GM19468 (cell line): ENCODE data around the gene MBP.

Experiments
- ATAC-seq: cut with Tn5 transposase; IDR thresholded peaks from one replicate; pipeline ENCODE4 v1.9.1; 2021; ENCODE audit warnings: mild to moderate bottlenecking, moderate library complexity, moderate number of reproducible peaks; ENCODE audit not compliant: unreplicated experiment; ENCODE audit errors: extremely low read depth

The MBP gene

DNA sequence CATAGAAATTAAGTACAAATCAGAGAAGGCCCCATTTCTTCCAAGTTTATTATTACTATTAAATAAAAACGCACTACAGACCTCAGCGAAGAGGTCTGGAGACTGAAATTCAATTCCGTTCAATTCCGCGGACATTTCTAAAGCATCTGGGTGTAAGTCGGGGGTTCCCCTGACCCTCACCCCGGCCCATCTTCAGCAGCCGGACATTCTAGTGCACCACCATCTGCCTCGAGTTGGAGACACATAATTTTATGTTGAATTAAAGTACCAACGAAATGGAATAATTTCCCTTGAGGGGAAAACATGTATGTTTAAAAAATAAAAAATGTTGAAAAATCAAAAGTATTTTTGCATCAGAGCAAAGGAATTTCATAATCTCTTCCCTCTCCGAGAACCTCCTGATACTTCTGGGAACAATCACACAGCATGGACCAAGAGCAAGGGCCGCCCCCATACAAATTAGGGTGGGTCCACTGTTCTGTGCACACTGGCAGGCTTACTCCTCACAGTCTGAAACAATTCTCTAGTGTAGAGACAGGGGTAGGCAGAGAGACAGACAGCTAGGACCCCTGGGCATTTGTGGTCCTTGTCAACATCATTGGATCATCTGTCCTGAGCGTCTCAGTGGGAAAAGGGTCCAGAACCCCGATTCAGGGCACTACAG, 29.3 kb downstream of the MBP start:
- ATAC-seq = no peak

- ATAC-seq = peak; percentile 77
Observed at GRCh38 chr18:77102259-77103040, 30.1 kb downstream of the MBP start.

DNA sequence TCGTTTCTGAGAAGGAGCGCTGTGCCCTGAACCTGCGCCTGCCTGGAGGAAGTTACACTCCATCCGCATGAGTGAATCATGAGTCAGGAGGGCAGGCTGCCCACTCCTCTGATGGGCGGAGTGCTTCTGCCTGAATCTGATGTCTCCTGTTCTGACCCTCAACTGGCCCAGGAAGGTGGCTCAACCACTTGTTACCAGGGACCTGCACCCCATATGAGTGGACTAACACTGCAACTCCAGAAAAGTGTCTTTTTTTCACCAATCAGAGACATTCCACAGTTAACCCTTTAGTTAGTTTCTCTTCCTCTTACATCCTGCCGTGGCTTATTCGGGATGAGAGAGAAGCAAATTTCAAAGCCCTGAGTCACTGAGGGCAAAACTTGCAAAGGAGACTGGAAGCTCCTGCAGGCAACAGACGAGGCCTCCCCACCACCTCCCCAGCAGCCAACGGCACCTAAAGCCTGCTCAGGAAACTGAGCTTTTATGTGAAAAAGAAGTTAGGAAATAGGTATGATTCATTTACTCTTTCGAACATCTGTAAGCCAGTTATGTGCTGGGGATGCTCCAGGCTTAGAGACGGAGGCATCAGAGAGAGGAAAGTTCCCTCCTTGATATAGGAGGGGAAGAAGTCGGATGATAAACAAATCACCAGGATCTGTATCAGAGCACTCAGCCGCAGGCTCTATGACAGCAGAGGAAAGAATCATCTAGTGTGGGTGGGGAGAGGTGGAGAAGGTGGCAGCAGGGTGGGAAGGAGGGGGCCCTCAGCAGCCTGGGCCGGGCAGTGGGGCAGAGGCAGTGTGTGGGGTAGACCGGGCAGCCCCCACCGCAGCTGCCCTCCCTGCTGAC, 30.9 kb downstream of the MBP start:
- no peak for ATAC-seq

DNA sequence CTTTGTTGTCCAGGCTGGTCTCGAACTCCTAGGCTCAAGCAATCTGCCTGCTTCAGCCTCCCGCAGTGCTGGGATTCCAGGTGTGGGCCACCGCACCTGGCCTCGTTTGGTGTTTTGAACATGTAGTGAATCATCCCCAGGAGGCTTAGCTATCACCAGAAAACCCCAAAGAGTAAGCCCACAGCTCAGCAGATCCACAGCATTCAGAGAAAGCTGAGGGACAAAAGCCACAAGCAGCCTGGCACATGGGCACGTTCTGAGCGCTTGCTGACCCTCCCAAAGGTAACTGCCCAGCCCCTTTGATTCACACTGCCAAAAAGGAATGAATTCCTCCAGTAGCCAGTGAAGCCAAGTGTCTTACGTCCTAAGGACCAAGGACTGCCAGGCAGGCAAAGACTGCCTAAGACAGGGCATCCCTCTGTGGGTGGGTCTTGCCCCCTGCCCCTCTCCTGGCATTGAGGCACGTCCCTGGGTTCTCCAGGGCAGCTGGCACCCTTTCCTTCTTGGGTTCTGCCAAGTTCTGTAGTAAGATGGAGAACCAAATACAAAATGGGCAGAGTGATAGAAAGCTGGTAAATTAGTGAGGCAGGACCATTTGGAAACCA, 31.7 kb downstream of the MBP start:
- no peak for ATAC-seq

DNA sequence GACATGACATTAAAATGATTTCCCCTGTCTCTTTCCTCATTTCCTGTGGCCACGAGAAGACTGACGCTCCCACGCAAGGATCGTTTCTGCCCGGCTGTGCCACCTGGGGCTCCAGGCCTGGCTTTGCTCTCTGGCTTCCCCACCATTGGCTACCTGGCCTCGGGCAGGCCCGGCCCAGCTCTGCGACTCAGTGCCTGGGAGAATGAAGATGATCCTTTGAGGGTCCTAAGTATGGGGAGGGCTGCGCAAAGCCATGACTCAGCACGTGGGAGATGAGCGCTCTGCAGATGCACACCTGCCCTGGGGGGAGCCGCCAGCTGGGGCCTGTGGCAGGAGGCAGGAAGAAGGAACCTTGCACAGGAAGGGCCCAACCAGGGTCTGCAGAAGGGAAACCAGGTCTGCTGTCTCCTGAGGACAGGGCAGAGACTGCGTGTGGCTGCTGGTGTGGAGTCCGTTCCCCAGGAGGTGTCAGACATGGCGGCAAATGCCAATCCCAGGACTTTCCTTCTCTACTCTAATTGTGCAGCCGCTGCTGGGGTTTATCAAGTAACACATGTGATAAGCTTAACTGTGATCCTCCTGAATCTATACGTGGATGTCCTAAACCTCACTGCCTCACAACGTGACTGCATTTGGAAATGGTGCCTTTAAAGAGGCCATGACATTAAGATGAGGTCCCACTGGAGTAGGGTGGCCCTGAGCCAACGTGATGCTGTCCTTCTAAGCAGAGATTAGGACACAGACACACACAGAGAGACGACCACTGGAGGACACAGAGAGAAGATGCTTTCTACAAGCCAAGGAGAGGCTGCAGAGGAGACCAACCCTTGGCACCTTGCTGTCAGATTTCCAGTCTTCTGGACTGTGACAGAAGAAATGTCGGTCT, 32.9 kb downstream of the MBP start:
- ATAC-seq = no peak

GRCh38 chr18:77098538-77099174, 33.9 kb downstream of the MBP start:
- ATAC-seq = no peak

- no peak for ATAC-seq
Observed at GRCh38 chr18:77098029-77098428, 34.6 kb downstream of the MBP start.

GRCh38 chr18:77096936-77097886, 35.4 kb downstream of the MBP start:
- ATAC-seq = no peak

GRCh38 chr18:77095391-77096371, 36.9 kb downstream of the MBP start:
- ATAC-seq = no peak

DNA sequence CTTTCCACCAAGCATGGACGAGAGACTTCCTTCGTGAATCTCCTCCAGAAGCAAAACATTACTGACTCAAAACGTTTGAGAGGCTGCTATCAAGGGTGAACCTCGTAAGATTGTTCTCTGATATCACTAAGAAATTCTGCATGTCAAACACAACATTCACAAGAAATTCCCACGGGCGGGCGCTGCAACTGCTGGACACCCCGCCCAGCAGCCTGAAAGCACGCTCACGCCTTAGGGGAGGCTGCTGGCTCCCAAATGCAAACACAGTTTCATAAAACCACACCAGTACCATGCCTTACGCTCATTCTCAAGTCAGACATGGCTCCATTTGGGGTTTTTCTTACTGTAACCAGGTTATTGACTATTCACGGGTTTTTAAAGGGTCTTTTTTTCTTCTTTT, 39.0 kb downstream of the MBP start:
- no peak for ATAC-seq

- no peak for ATAC-seq
Observed at GRCh38 chr18:77093067-77093430, 39.5 kb downstream of the MBP start.

DNA sequence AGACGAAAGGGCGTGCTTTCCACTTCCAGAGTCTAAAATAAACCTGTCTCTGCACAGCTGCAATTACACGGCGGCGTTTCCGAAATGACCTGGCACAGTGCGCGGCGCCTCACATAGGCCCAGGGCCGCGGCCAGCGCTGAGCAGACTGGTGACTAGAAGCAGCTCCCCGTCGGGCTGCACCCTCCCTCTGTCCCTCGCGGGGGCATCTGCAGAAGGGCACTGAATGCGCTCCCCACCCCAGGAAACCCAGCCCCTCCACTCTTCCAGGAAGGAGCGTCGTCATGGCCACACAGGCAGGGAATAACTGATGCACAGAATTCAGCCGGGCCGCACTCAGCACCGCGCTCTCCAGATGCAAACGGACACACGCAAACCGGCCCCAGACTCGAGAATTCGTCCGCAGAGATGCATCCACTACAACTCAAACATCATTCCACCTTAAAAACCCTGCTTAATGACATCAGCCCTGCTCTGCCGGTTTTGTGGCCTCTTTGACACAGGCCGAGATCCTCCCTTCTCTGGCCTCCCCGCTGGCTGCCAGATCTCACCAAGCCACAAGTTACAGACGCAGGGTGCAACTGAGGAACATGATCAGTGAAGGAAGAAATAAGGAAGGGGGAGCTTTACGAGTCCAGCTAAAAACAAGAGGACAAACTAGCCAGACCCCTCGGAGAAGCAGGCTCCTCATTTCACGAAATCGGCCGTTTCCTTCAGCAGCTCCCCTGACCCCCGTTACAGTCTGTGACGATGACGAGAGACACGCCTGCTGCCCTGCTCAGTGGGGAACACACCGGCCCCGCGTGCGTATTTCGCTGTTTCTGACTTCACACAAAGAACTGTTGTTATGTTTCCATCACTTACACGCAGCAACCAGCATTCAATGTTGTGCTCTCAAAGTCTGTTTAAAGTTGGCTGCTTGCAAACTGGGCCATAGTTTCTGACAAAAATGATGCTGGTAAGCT, 40.2 kb downstream of the MBP start:
- ATAC-seq = no peak

DNA sequence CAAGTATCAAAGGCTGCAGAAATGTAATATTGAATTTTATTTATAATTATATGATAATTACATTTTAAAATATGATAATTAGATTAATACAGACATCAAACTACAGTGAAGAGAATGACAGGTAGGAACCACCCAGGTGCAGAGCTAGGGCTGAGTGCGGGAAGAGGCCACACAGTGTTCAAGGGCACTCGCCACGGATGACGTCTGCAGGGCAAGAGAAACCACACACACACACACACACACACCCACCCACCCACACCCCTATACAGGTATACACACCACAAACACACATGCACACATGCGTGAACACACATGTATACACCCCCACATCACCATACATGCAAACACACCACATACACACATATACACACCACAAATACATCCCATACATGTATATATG, 41.2 kb downstream of the MBP start:
- no peak for ATAC-seq

GRCh38 chr18:77090546-77091174, 41.9 kb downstream of the MBP start:
- no peak for ATAC-seq

DNA sequence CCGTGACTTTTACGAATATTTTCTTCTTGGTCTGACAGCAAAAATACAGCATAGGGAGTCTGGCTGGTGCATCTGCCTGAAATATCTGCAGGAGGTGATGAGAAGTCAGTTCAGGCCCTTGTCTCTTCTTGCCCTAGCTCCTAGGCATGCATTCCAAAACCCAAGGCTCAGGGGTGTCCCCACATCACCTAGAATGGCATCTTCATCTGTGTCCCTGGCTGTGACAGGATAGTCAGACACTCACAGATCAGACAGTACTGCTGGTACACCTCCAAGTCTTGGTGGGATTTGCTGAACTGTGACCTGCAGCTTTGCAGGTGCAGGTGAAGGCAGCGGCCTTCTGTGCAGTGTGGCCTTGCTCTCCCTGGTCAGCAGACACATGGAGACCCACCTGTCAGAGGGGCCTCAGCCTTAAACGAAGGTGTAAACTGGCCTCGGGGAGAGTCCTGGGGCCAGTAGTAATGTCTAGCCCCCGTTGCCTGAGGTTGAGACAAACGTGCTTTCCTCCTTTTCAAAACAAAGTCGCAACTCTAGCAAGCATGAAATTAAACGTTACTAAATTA, 42.8 kb downstream of the MBP start:
- no peak for ATAC-seq
